C4-2B (cell line): ENCODE data around the gene PNPLA5.

Source experiments
- CTCF ChIP-seq: fragments of 450-650 bp; conservative IDR thresholded peaks from 2 replicates; pipeline ENCODE4 v1.5.1; 2017; ENCODE audit warnings: mild to moderate bottlenecking
- ZFX ChIP-seq: fragments of 450-650 bp; IDR thresholded peaks from 2 replicates; pipeline ENCODE4 v1.6.1; 2017

- TF ChIP-seq CTCF (no peak), ZFX (no peak)
These were observed 33.5 kb downstream of the PNPLA5 start for GRCh38 chr22:43858156-43858895.
